NCI-H1417 (cell line): ENCODE results near the gene KIAA1755.

Experiments used
- DNase-seq, 3 experiments: peaks; one replicate each; lab custom pipeline; 2025; lab: John Stamatoyannopoulos, UW

The KIAA1755 gene

GRCh38 chr20:38260378-38261053 lies at the start of gene KIAA1755:
Gene KIAA1755 (minus strand): TSS chr20:38260735. CDS start chr20:38260500, 235 bp downstream.
- peak in 2 of 3 experiments; percentile 66 to 70 for DNase-seq

GRCh38 chr20:38308447-38308846 lies 47.9 kb upstream of the KIAA1755 start:
- DNase-seq, result no peak

- no peak for DNase-seq
These were observed 47.5 kb upstream of the KIAA1755 start for GRCh38 chr20:38308047-38308438.

GRCh38 chr20:38307371-38308046 lies 47.0 kb upstream of the KIAA1755 start:
- DNase-seq, result no peak

GRCh38 chr20:38306379-38306778 lies 45.8 kb upstream of the KIAA1755 start:
- no peak for DNase-seq

GRCh38 chr20:38305541-38305940 lies 45.0 kb upstream of the KIAA1755 start:
- no peak for DNase-seq

GRCh38 chr20:38304845-38305447 lies 44.4 kb upstream of the KIAA1755 start:
- DNase-seq, result peak in 2 of 3 experiments; percentile 10 to 12

GRCh38 chr20:38303908-38304379 lies 43.4 kb upstream of the KIAA1755 start, which contains the start of gene BPI:
Gene BPI (plus strand): TSS chr20:38304156. CDS start chr20:38304224, 68 bp downstream.
- no peak for DNase-seq

- peak in 2 of 3 experiments; percentile 57 to 82 for DNase-seq
These were observed 42.3 kb upstream of the KIAA1755 start for GRCh38 chr20:38302786-38303185.

- DNase-seq, result no peak
These were observed 40.8 kb upstream of the KIAA1755 start for GRCh38 chr20:38301309-38301708.

- DNase-seq, result no peak
These were observed 39.9 kb upstream of the KIAA1755 start for GRCh38 chr20:38300438-38300837.

- DNase-seq, result no peak
These were observed 39.4 kb upstream of the KIAA1755 start for GRCh38 chr20:38299963-38300362.

GRCh38 chr20:38298768-38299288 lies 38.3 kb upstream of the KIAA1755 start:
- DNase-seq, result no peak

- DNase-seq, result no peak
These were observed 37.6 kb upstream of the KIAA1755 start for GRCh38 chr20:38297916-38298674.

GRCh38 chr20:38296433-38296832 lies 35.9 kb upstream of the KIAA1755 start:
- DNase-seq, result no peak

GRCh38 chr20:38295811-38296210 lies 35.3 kb upstream of the KIAA1755 start:
- no peak for DNase-seq

- DNase-seq, result no peak
These were observed 33.6 kb upstream of the KIAA1755 start for GRCh38 chr20:38294076-38294591.

GRCh38 chr20:38293491-38294065 lies 33.0 kb upstream of the KIAA1755 start:
- no peak for DNase-seq

- no peak for DNase-seq
These were observed 31.4 kb upstream of the KIAA1755 start for GRCh38 chr20:38291966-38292365.

GRCh38 chr20:38290829-38291814 lies 30.6 kb upstream of the KIAA1755 start:
- peak in 2 of 3 experiments; percentile 36 to 54 for DNase-seq
